ENCODE measurements around the gene MXRA7. TPM values are rescaled to one million over a fixed set of nuclear protein-coding genes. Genes with fewer than 3 reads are reported as not detected.

MXRA7 gene
- total RNA-seq, 1 donor from 2014 or later = 88.0 TPM

GRCh38 chr17:76677406-76677805, 33.4 kb downstream of the MXRA7 start:
- DNase-seq (ENCODE audit: low read depth, low spot score) = no peak

GRCh38 chr17:76676629-76677028, 34.1 kb downstream of the MXRA7 start:
- DNase-seq (ENCODE audit: low read depth, low spot score) = no peak

GRCh38 chr17:76675648-76676047, 35.1 kb downstream of the MXRA7 start:
- no peak for DNase-seq (ENCODE audit: low read depth, low spot score)

- DNase-seq (ENCODE audit: low read depth, low spot score) = no peak
These were observed 36.2 kb downstream of the MXRA7 start for GRCh38 chr17:76674600-76674999.

- no peak for DNase-seq (ENCODE audit: low read depth, low spot score)
These were observed 37.0 kb downstream of the MXRA7 start for GRCh38 chr17:76673729-76674128.

- DNase-seq (ENCODE audit: low read depth, low spot score) = no peak
These were observed 37.9 kb downstream of the MXRA7 start for GRCh38 chr17:76672892-76673291.

- DNase-seq (ENCODE audit: low read depth, low spot score) = no peak
These were observed 38.4 kb downstream of the MXRA7 start for GRCh38 chr17:76672270-76672851.

- DNase-seq (ENCODE audit: low read depth, low spot score) = no peak
These were observed 38.9 kb downstream of the MXRA7 start for GRCh38 chr17:76671912-76672262.

- DNase-seq (ENCODE audit: low read depth, low spot score) = peak; percentile 100
These were observed 39.4 kb downstream of the MXRA7 start for GRCh38 chr17:76671123-76671911.

- DNase-seq (ENCODE audit: low read depth, low spot score) = no peak
These were observed 40.0 kb downstream of the MXRA7 start for GRCh38 chr17:76670718-76671122.

- no peak for DNase-seq (ENCODE audit: low read depth, low spot score)
These were observed 40.6 kb downstream of the MXRA7 start for GRCh38 chr17:76670020-76670717.

- no peak for DNase-seq (ENCODE audit: low read depth, low spot score)
These were observed 42.8 kb downstream of the MXRA7 start for GRCh38 chr17:76667786-76668453.

- DNase-seq (ENCODE audit: low read depth, low spot score) = no peak
These were observed 43.3 kb downstream of the MXRA7 start for GRCh38 chr17:76667491-76667755.

- no peak for DNase-seq (ENCODE audit: low read depth, low spot score)
These were observed 50.1 kb downstream of the MXRA7 start for GRCh38 chr17:76660656-76661042.

GRCh38 chr17:76659928-76660655, 50.7 kb downstream of the MXRA7 start:
- no peak for DNase-seq (ENCODE audit: low read depth, low spot score)

GRCh38 chr17:76658242-76658662, 52.5 kb downstream of the MXRA7 start:
- DNase-seq (ENCODE audit: low read depth, low spot score) = no peak

- DNase-seq (ENCODE audit: low read depth, low spot score) = no peak
These were observed 53.1 kb downstream of the MXRA7 start for GRCh38 chr17:76657505-76658241.

- no peak for DNase-seq (ENCODE audit: low read depth, low spot score)
These were observed 56.4 kb downstream of the MXRA7 start for GRCh38 chr17:76654408-76654807.

- no peak for DNase-seq (ENCODE audit: low read depth, low spot score)
These were observed 60.3 kb downstream of the MXRA7 start for GRCh38 chr17:76650504-76650903.

GRCh38 chr17:76646712-76647111, 64.1 kb downstream of the MXRA7 start:
- no peak for DNase-seq (ENCODE audit: low read depth, low spot score)

- DNase-seq (ENCODE audit: low read depth, low spot score) = no peak
These were observed 65.3 kb downstream of the MXRA7 start for GRCh38 chr17:76645481-76645880.

All from pulmonary artery endothelial cell (primary cell).